CD14-positive monocyte (primary cell): Measurements from ENCODE around the gene ZBTB7A. TPM values are rescaled to one million over a fixed set of nuclear protein-coding genes. Genes with fewer than 3 reads are reported as not detected.

ENCODE experiments used
- DNase-seq, 3 donors: peaks; one replicate each; pipeline ENCODE4 v3.0.0-alpha.2; 2011 to 2022
- H2AFZ ChIP-seq: 2 replicates; pipeline ENCODE4 v1.6.0; 2012; ENCODE audit warnings: mild to moderate bottlenecking, low read depth, low read length, inconsistent platforms; ENCODE audit not compliant: insufficient read depth, poor library complexity, severe bottlenecking
- H3K27ac ChIP-seq, 2 donors: 1 replicate in 1 of 2; 2 replicates in 1 of 2; pipeline ENCODE4 v1.5.1; 2012 to 2013; ENCODE audit warnings: low read length in 2 of 2, control low read depth in 1 of 2, inconsistent platforms in 1 of 2, low read depth in 1 of 2, mild to moderate bottlenecking in 1 of 2
- H3K27me3 ChIP-seq, 2 donors: one replicate each; pipeline versions ENCODE4 v1.6.0 to v1.6.1; 2011 to 2013; ENCODE audit warnings: low read length in 2 of 2; ENCODE audit not compliant: control insufficient read depth in 2 of 2, insufficient read depth in 2 of 2
- H3K36me3 ChIP-seq, 2 donors: replicated peaks in 1 of 2; 1 replicate in 1 of 2; 2 replicates in 1 of 2; pipeline versions ENCODE4 v1.5.1 to v1.6.1; 2012 to 2013; ENCODE audit warnings: low read length in 2 of 2, control low read depth in 1 of 2, inconsistent platforms in 1 of 2, mild to moderate bottlenecking in 1 of 2; ENCODE audit not compliant: insufficient read depth in 2 of 2, control insufficient read depth in 1 of 2
- H3K4me1 ChIP-seq, 2 donors: 1 replicate in 1 of 2; 2 replicates in 1 of 2; pipeline versions ENCODE4 v1.5.1 to v1.6.1; 2012 to 2013; ENCODE audit warnings: low read length in 2 of 2, control low read depth in 1 of 2, inconsistent platforms in 1 of 2, mild to moderate bottlenecking in 1 of 2, moderate library complexity in 1 of 2; ENCODE audit not compliant: insufficient read depth in 2 of 2, control insufficient read depth in 1 of 2
- H3K4me2 ChIP-seq: replicated peaks from 2 replicates; pipeline ENCODE3; 2012; ENCODE audit warnings: low read length, moderate library complexity, mild to moderate bottlenecking; ENCODE audit not compliant: poor library complexity, severe bottlenecking; ENCODE audit errors: extremely low read depth
- H3K4me3 ChIP-seq, 3 experiments: fragments of 200-600 bp in 1 of 3; sonication (generic) in 1 of 3; replicated peaks in 1 of 3; 1 replicate in 2 of 3; 2 replicates in 1 of 3; pipeline ENCODE4 v1.5.1; 2011 to 2013; ENCODE audit warnings: low read length in 3 of 3, mild to moderate bottlenecking in 3 of 3, control low read depth in 2 of 3, low read depth in 2 of 3, inconsistent platforms in 1 of 3, moderate library complexity in 1 of 3
- H3K79me2 ChIP-seq: 2 replicates; pipeline ENCODE4 v1.6.0; 2012; ENCODE audit warnings: mild to moderate bottlenecking, control low read depth, inconsistent platforms, low read length, moderate library complexity; ENCODE audit not compliant: insufficient read depth
- H3K9ac ChIP-seq: 2 replicates; pipeline ENCODE4 v1.6.0; 2017; ENCODE audit warnings: low read length, mild to moderate bottlenecking; ENCODE audit not compliant: insufficient read depth, poor library complexity, severe bottlenecking
- H3K9me3 ChIP-seq, 2 donors: replicated peaks in 1 of 2; 1 replicate in 1 of 2; 2 replicates in 1 of 2; pipeline versions ENCODE4 v1.5.1 to v1.6.1; 2012 to 2013; ENCODE audit warnings: low read length in 2 of 2, control low read depth in 1 of 2; ENCODE audit not compliant: control insufficient read depth in 1 of 2, insufficient read depth in 1 of 2
- H4K20me1 ChIP-seq: 2 replicates; pipeline ENCODE4 v1.6.0; 2012; ENCODE audit warnings: mild to moderate bottlenecking, low read length, control low read depth, moderate library complexity; ENCODE audit not compliant: insufficient read depth
- H3K27ac Mint-ChIP-seq, 7 donors: one replicate each; pipeline ENCODE4 v1.8.0; 2020; ENCODE audit warnings: mild to moderate bottlenecking in 7 of 7, mixed read lengths in 7 of 7, moderate library complexity in 6 of 7, inconsistent platforms in 2 of 7
- H3K27me3 Mint-ChIP-seq, 3 donors: one replicate each; pipeline ENCODE4 v1.8.0; 2021 to 2022; ENCODE audit warnings: low read depth in 3 of 3, mild to moderate bottlenecking in 3 of 3, mixed read lengths in 3 of 3, moderate library complexity in 3 of 3, inconsistent platforms in 1 of 3
- H3K36me3 Mint-ChIP-seq, 2 donors: one replicate each; pipeline ENCODE4 v1.8.0; 2020; ENCODE audit warnings: mixed read lengths in 2 of 2, inconsistent platforms in 1 of 2, mild to moderate bottlenecking in 1 of 2
- H3K4me1 Mint-ChIP-seq: one replicate; pipeline ENCODE4 v1.8.0; 2020; ENCODE audit warnings: mild to moderate bottlenecking, mixed read lengths
- H3K4me3 Mint-ChIP-seq, 2 donors: one replicate each; pipeline ENCODE4 v1.8.0; 2020; ENCODE audit warnings: mild to moderate bottlenecking in 2 of 2, mixed read lengths in 2 of 2, moderate library complexity in 1 of 2
- H3K9me3 Mint-ChIP-seq, 7 donors: one replicate each; pipeline ENCODE4 v1.8.0; 2020 to 2022; ENCODE audit warnings: mixed read lengths in 7 of 7, mild to moderate bottlenecking in 6 of 7, moderate library complexity in 6 of 7, inconsistent platforms in 2 of 7
- CTCF ChIP-seq: fragments of 200-600 bp; IDR thresholded peaks from one replicate; pipeline ENCODE4 v1.8.0; 2022; ENCODE audit warnings: antibody characterized with exemption, mild to moderate bottlenecking
- WGBS: methylation state at CpG from one replicate; pipeline ENCODE4 v1.1.5; 2013; ENCODE audit warnings: missing lambda C conversion rate; ENCODE audit not compliant: insufficient coverage; 5-methylcytosine and 5-hydroxymethylcytosine counted together
- intact Hi-C, 2 donors: fragments of 100-400 bp; cut with micrococcal nuclease; formaldehyde crosslinking; loops; one replicate each; pipeline versions ENCODE4 v1.15.0 to v1.15.1; 2023
- polyA plus RNA-seq, 3 donors: library from polyadenylated mRNA; depleted of rRNA in 1 of 3; unstranded in 2 of 3; stranded (reverse) in 1 of 3; fragments of 300-500 nt in 2 of 3; fragments of >200 nt in 1 of 3; fragmentation: Illumina TruSeq in 2 of 3; gene quantifications; 1 replicate in 2 of 3; 2 replicates in 1 of 3; pipeline ENCODE4 v1.2.3, GENCODE V29; 2012 to 2021

ZBTB7A gene
- polyA plus RNA-seq, 3 donors, result 18.0 to 31.5 (median 20.2) TPM

- Mint-ChIP-seq H3K4me1 (peaks cover 5% of the 10 kb centered on the region), H3K27me3 (peaks cover 0 to 1% (median 0%) of the 10 kb centered on the region in 3 donors), H3K27ac (no peak overlapping the region), H3K4me3 (no peak overlapping the region), H3K9me3 (no peaks in the 10 kb centered on the region), H3K36me3 (peaks cover 2 to 28% of the 10 kb centered on the region in 2 donors)
- TF ChIP-seq CTCF, result no peak
- Histone ChIP-seq H4K20me1 (peaks cover 91% of the 10 kb centered on the region), H3K27me3 (no peaks in the 10 kb centered on the region), H2AFZ (no peak overlapping the region), H3K27ac (no peak overlapping the region), H3K4me1 (peaks cover 9 to 11% of the 10 kb centered on the region in 2 donors), H3K4me3 (no peak overlapping the region), H3K36me3 (peaks cover 42 to 48% of the 10 kb centered on the region in 2 donors), H3K79me2 (peaks cover 10% of the 10 kb centered on the region), H3K9ac (no peak overlapping the region), H3K9me3 (no peaks in the 10 kb centered on the region), H3K4me2 (no peak overlapping the region)
- 96% methylated on average over 48 of the region's 54 CpGs for WGBS
- intact Hi-C loops, result no loop called here
- no peak for DNase-seq
Observed at GRCh38 chr19:4037301-4037949, 29.3 kb downstream of the ZBTB7A start.

- Mint-ChIP-seq H3K4me3 (no peak overlapping the region), H3K27me3 (peaks cover 0 to 1% (median under 1%) of the 10 kb centered on the region in 3 donors), H3K27ac (no peak overlapping the region), H3K9me3 (no peaks in the 10 kb centered on the region), H3K4me1 (peaks cover 5% of the 10 kb centered on the region), H3K36me3 (peaks cover 3 to 33% of the 10 kb centered on the region in 2 donors)
- 98% methylated on average over 16 of the region's 25 CpGs for WGBS
- no peak for TF ChIP-seq CTCF
- H3K36me3 ChIP-seq, result peaks cover 46 to 55% of the 10 kb centered on the region in 2 donors
- H3K9me3 ChIP-seq, result no peaks in the 10 kb centered on the region
- DNase-seq, result no peak
- H3K4me1 ChIP-seq, result peaks cover 9 to 11% of the 10 kb centered on the region in 2 donors
- no peak overlapping the region for H3K4me2 ChIP-seq
- no peak overlapping the region for H3K27ac ChIP-seq
- no peaks in the 10 kb centered on the region for H3K27me3 ChIP-seq
- peaks cover 91% of the 10 kb centered on the region for H4K20me1 ChIP-seq
- peaks cover 4% of the 10 kb centered on the region for H3K79me2 ChIP-seq
- H3K9ac ChIP-seq, result no peak overlapping the region
- H2AFZ ChIP-seq, result no peak overlapping the region
- H3K4me3 ChIP-seq, result no peak overlapping the region
- intact Hi-C loops, result no loop called here
Observed at GRCh38 chr19:4036576-4037300, 30.0 kb downstream of the ZBTB7A start.
